T-helper 2 cell (primary cell): ENCODE data around the gene PALB2.

Source experiments
- DNase-seq, 5 experiments: peaks; one replicate each; pipeline versions ENCODE4 v3.0.0 to v3.0.0-alpha.2; 2012 to 2022
- total RNA-seq, 2 donors: gene quantifications; one replicate each; lab custom pipeline; 2026; lab: John Stamatoyannopoulos, UW

The PALB2 gene
- total RNA-seq: 6.2 to 15.4 reads per million in 2 donors

GRCh38 chr16:23640931-23641765 is at the start of gene PALB2, which contains the start of gene DCTN5:
Gene PALB2 (minus strand): TSS chr16:23641310. CDS start chr16:23641157, 153 bp downstream.
Gene DCTN5 (plus strand): TSS chr16:23641466. CDS start chr16:23641543, 77 bp downstream.
- peak; percentile 66 to 92 (median 80) for DNase-seq

- DNase-seq: no peak
These were observed 48.5 kb upstream of the PALB2 start for GRCh38 chr16:23689442-23690187.

- DNase-seq: no peak
These were observed 46.1 kb upstream of the PALB2 start for GRCh38 chr16:23687034-23687808.

GRCh38 chr16:23683487-23683886 is 42.4 kb upstream of the PALB2 start:
- DNase-seq: no peak

GRCh38 chr16:23682181-23682580 is 41.1 kb upstream of the PALB2 start:
- no peak for DNase-seq

- peak in 1 of 5 experiments; percentile 15 for DNase-seq
These were observed 38.9 kb upstream of the PALB2 start for GRCh38 chr16:23679986-23680336.

GRCh38 chr16:23679274-23679985 is 38.3 kb upstream of the PALB2 start:
- peak in 1 of 5 experiments; percentile 44 for DNase-seq

- DNase-seq: peak; percentile 49 to 90 (median 57)
These were observed 37.5 kb upstream of the PALB2 start, which contains the start of gene PLK1 for GRCh38 chr16:23678430-23679273. Gene PLK1 (plus strand): TSS chr16:23678889. CDS start chr16:23678933, 44 bp downstream.

- no peak for DNase-seq
These were observed 35.9 kb upstream of the PALB2 start for GRCh38 chr16:23676924-23677480.

- no peak for DNase-seq
These were observed 33.0 kb upstream of the PALB2 start for GRCh38 chr16:23673971-23674614.

- DNase-seq: peak in 2 of 5 experiments; percentile 16 to 90
These were observed 29.1 kb upstream of the PALB2 start for GRCh38 chr16:23670137-23670776.

GRCh38 chr16:23668873-23669272 is 27.8 kb upstream of the PALB2 start:
- DNase-seq: no peak

- DNase-seq: no peak
These were observed 27.1 kb upstream of the PALB2 start for GRCh38 chr16:23668225-23668624.

GRCh38 chr16:23667355-23667659 is 26.2 kb upstream of the PALB2 start:
- no peak for DNase-seq

- no peak for DNase-seq
These were observed 25.7 kb upstream of the PALB2 start for GRCh38 chr16:23666571-23667354.

GRCh38 chr16:23663918-23664317 is 22.8 kb upstream of the PALB2 start:
- no peak for DNase-seq

GRCh38 chr16:23651943-23652468 is 10.9 kb upstream of the PALB2 start:
- DNase-seq: no peak

GRCh38 chr16:23650674-23651416 is 9.7 kb upstream of the PALB2 start:
- DNase-seq: no peak
